H54 (cell line): ENCODE results near the gene RAB36.

Experiments used
- DNase-seq: peaks from one replicate; pipeline ENCODE4 v3.0.0; 2011; ENCODE audit warnings: low spot score, mixed read lengths; ENCODE audit not compliant: insufficient read length
- FAIRE-seq: peaks from 3 replicates; lab custom pipeline; 2011; peaks lifted over from hg19 to GRCh38; lab: Jason Lieb, UNC
- POLR2A ChIP-seq: IDR thresholded peaks from 2 replicates; pipeline ENCODE4 v1.6.1; 2011; ENCODE audit warnings: low read depth, mild to moderate bottlenecking, low read length

RAB36 gene

DNA sequence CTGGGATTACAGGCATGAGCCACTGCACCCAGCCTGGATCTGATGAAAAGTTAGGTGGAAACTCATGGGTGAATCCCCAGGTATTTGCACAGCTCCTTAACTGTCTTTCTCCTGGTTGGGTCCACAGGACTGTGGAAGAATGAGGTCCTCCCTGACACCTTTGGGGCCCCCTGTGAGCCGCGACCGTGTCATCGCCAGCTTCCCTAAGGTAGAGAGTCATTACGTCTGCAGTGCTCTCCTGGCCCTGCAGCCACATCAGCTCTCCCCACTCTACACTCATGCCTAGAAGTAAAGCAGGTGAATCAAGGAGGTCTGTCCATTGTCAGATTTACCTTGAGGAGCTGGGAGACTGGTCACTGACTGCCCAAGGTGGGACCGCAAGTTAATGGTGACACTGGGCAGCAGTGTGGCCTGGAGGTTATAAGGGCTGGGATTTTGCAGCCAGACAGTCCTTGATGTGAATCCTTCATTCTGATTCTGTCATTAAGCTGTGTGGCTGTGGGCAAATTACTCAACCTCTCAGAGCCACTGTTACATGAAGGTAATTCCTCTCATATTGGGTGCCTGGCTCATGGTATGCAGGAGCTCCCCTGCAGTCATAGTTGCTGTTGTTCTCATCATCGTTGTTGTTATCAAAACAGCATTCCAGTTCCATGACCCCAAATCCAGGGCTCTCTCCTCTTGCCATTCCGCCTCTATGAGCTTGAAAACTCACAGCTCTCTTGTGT, 1.4 kb downstream of the RAB36 start:
- DNase-seq (no peak), FAIRE-seq (no peak)
- TF ChIP-seq POLR2A, result no peak

DNA sequence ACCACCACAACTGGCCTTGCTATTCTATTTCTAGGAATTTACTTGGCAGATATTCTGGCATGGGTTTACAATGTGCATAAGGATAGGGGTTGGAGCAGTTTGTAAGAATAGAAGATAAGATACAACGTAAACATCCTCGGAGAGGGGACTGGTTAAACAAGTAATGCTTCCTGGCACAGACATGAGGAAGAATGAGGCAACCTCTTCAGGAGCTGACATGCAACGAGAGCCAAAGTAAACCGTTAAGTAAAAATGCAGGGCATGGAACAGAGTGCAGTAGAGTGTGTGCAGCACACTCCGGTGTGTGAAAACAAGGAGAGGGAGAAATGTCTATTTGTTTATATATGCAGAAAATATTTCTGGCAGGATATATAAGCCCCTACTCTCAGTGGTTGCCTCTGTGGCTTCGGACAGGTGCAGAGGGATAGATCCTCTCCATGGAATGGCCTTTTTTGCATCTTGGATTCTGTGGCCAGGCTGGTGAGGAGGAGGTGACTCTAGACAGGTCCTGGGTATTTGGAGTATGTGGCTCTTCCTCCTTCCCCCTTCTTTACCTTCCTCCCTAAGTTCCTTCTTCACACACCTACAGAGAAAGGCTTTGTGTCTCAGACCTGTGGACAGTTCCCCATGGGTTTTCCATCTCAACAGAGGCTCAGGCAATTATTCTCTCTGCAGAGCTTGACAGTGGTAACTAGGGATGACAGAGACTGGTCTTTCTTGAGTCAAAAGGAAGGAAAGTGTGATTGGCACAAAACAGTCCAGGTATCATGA, 2.5 kb downstream of the RAB36 start:
- no peak for FAIRE-seq
- no peak for DNase-seq
- no peak for TF ChIP-seq POLR2A

DNA sequence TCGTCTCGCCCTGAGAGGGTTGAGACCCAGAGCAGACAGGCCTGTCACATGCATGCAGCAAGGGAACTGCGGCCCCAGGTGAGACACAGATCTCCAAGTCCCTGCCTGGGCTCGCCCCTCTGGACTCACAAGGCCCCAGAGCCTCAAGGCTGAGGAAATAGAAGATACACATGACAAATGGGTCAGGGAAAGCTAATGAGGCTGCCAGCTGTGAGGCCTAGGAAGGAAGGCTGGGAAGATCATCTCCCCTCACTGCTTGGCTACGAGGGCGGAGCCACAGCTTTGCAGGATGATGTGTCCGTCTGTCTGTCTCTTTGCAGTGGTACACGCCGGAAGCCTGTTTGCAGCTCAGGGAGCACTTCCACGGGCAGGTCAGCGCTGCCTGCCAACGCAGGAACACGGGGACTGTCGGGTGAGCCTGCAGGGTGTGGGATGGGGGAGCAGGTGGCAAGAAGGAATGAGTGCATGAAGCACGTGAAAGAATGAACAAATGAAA, 4.5 kb downstream of the RAB36 start:
- FAIRE-seq, result no peak
- TF ChIP-seq POLR2A, result no peak
- no peak for DNase-seq

DNA sequence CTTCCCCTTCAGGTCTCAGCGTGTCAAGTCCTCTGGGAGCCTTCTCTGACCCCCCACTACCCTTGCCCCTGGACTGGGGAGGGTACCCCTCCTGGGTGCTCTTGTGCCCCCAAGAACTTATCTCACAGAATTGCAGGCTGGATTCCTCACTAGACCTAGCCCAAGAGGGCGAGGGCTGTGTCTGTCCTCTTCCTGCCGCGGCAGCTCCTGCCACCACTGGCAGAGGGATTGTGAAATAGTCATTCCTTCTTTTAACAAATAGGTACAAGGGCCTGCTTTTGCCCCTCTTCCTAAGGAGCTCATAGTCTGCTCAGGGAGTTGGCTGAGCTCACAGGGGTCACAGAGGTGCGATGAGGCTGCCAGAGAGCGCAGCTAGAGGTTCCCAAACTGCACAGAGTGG, 5.5 kb downstream of the RAB36 start:
- DNase-seq, result no peak
- FAIRE-seq, result no peak

DNA sequence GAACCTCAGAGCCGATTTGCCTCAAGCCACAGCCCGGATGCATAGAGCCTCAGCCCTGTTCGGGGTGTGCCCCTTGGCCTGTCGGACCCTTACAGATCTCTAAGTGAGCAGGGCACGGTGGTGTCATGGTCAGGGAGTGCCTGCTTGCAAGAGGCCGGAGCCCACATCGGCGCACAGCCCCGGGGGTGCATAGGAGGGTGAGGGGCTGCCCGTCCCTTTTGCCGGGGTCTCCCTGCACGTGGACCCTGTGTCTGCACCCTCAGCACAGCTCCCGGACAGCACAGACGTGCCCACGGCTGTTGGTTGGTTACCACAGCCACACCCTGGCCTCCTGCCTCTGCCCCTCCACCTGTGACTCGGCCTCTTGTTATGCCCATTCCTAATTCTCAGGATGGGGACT, 6.5 kb downstream of the RAB36 start:
- no peak for DNase-seq

More for the DNA sequence above, 5.5 kb downstream of the RAB36 start:
- TF ChIP-seq POLR2A, result no peak

GRCh38 chr22:23152238-23153114, 7.2 kb downstream of the RAB36 start:
- no peak for DNase-seq
- no peak for FAIRE-seq
- no peak for TF ChIP-seq POLR2A

More for the DNA sequence above, 6.5 kb downstream of the RAB36 start:
- no peak for FAIRE-seq
- TF ChIP-seq POLR2A, result no peak

DNA sequence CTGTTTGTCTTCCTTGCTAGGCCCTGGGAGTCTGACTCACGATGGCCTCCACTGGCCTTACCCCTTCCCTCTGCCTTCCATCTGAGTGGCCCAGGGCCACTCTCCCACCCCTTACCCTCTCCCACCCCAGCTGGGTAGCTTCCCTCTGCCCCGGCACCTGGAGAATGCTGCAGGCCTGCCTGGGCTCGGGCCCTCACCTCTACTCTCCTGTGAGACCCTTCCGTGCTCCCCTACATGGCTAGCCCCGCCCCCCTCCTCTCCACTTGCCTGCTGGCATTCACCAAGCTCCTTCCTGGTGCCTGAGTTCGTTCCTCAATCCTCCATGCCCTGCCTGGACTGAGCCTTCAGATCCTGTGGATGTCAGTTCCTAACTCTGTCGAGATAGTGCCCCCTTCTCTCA, 8.7 kb downstream of the RAB36 start:
- TF ChIP-seq POLR2A, result no peak
- DNase-seq (no peak), FAIRE-seq (no peak)

DNA sequence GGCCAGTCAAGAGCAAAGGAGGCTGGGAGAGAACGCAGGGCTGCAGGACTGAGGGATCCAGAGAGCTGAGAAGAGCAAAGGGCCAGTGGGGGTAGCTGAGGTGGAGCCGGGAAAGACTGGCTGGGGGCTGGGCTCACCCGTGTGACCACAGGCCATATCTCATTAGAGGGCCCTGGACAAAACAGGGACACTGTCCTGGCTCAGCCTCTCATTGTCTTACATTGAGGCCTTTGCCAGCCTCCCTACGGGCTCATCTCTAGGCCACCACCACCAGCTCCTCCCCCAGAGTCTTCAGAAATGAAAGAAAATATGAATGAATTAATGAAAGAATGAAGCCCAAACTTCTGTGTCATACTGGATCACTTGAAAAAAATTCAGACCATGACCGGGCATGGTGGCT, 9.2 kb downstream of the RAB36 start:
- TF ChIP-seq POLR2A, result no peak
- no peak for FAIRE-seq

DNA sequence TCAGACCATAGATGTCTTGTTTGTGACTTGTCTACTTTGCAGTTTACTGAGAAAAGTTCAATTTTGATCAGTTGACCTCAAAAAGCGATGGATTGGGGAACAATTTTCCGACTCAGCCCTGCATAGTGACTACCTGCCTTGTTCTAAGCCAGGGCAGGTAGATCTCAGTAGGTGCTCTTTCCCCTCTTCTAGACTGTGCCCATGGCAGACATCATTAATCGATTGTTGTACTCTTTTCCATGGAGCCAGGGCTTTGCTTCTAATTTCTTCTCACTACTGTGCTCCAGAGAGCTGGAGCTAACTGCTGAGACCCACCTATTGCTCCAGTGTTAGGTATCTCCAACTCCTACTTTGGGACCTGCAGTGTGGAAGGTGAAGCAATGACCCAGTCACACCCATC, 9.9 kb downstream of the RAB36 start:
- FAIRE-seq, result no peak
- no peak for TF ChIP-seq POLR2A
- DNase-seq, result no peak

More for the DNA sequence above, 9.2 kb downstream of the RAB36 start:
- no peak for DNase-seq

- DNase-seq (no peak), FAIRE-seq (no peak)
- TF ChIP-seq POLR2A, result no peak
Measured at GRCh38 chr22:23155831-23156230, 10.6 kb downstream of the RAB36 start.

GRCh38 chr22:23156286-23156685, 11.0 kb downstream of the RAB36 start:
- FAIRE-seq, result no peak
- DNase-seq, result no peak
- no peak for TF ChIP-seq POLR2A

DNA sequence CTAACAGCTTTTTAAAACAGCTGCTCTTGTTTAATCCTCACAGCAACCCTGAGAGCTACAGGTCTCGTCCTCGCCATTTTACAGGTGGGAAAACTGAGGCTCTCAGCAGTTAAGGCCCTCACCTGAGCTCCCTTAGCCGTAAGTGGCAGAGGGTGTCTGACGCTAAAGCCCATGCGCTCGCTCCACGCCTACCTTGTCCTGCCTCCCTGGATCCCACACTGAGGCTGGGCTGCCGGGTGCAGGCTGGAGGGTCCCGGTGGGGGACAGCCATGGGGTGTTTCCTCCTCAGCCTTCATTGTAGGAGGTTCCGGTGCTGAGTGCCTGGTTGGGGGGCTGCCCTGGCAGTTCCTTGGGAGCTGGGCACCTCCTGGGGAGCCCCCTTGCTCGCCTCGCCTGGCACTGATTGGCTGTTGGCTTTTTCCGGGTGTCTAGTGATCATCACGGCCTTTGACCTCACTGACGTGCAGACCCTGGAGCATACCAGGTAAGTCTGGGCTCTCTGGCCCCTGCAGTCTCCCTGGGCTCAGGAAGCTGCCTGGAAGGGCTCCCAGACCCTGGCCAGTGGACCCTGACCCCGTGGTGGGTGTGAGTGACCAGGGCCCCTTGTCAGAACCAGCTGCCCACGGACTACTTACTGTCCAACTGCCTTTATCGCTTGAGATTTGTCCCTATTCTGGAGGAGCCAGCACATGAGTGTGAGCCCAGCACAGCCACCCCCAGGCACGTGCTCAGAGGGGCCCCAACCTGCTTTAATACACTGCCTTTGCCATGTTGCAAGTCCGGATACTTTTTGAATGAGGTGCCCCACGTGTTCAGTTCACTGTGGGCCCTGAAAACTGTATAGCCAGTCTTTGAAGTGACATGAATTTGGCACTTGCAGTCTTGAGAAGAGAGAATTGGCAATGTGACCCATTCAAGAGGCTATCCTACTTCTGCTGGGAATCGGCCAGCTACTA, 12.6 kb downstream of the RAB36 start:
- no peak for TF ChIP-seq POLR2A
- no peak for FAIRE-seq

DNA sequence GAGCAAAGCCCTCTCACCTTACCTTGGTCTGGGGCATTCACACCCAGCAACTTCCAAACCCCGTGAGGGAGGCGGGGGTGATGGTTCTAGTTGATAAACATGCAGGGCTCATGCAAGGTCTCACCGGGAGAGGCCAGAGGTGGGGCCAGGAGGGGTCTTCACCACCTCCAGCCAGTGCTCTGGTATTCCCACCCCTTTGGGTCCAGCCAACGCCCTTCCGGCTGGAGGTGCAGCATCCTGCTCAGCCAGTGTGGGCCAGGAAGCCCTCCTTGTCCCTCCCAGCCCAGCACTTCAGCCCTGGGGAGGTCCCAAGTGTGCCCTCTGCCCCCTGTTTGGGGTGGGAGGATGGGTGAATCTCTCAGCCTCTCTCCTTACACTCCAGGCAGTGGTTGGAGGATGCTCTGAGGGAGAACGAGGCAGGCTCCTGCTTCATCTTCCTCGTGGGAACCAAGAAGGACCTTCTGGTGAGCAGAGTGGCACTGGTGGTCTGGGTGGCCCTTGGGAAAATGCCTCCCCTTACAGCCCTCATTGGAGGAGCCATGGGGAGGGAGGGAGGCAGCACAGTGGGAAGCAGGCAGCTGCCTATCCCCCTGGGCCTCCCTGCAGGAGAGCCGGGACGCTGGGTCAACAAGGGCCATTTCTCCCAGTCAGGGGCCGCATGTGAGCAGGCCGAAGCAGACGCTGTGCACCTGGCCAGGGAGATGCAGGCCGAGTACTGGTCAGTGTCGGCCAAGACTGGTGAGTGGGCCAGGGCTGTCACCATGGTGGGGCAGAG, 13.4 kb downstream of the RAB36 start:
- no peak for TF ChIP-seq POLR2A
- DNase-seq (no peak), FAIRE-seq (no peak)

More for the DNA sequence above, 12.6 kb downstream of the RAB36 start:
- DNase-seq, result no peak
